MM.1S (cell line): ENCODE measurements around the gene TBC1D16.

Source experiments
- DNase-seq: peaks from one replicate; pipeline ENCODE4 v3.0.0-alpha.2; 2015
- H2AFZ ChIP-seq: fragments of 300-600 bp; sonication (generic); 2 replicates; pipeline ENCODE4 v1.6.0; 2016; ENCODE audit warnings: antibody characterized with exemption, low read length
- H3F3A ChIP-seq: fragments of 300-600 bp; sonication (generic); 2 replicates; pipeline ENCODE4 v1.6.1; 2016; ENCODE audit warnings: mild to moderate bottlenecking, antibody characterized with exemption, low read length, moderate library complexity, mixed read lengths; ENCODE audit not compliant: insufficient read depth
- H3K27ac ChIP-seq: fragments of 300-600 bp; sonication (generic); 2 replicates; pipeline ENCODE4 v1.5.1; 2016; ENCODE audit warnings: mild to moderate bottlenecking, low read length
- H3K27me3 ChIP-seq: fragments of 300-600 bp; sonication (generic); replicated peaks from 2 replicates; pipeline ENCODE4 v1.6.0; 2016; ENCODE audit warnings: low read length; ENCODE audit not compliant: insufficient read depth
- H3K36me3 ChIP-seq: fragments of 300-600 bp; sonication (generic); replicated peaks from 2 replicates; pipeline ENCODE4 v1.6.1; 2016; ENCODE audit warnings: mild to moderate bottlenecking, low read length, mixed read lengths; ENCODE audit not compliant: insufficient read depth
- H3K4me1 ChIP-seq: fragments of 300-600 bp; sonication (generic); 2 replicates; pipeline ENCODE4 v1.6.1; 2016; ENCODE audit warnings: low read length, mixed read lengths
- H3K4me2 ChIP-seq: fragments of 300-600 bp; sonication (generic); 2 replicates; pipeline ENCODE4 v1.6.0; 2016; ENCODE audit warnings: low read depth, low read length
- H3K4me3 ChIP-seq: fragments of 300-600 bp; sonication (generic); 2 replicates; pipeline ENCODE4 v1.5.1; 2016; ENCODE audit warnings: low read length, mixed read lengths
- H3K79me2 ChIP-seq: fragments of 300-600 bp; sonication (generic); 2 replicates; pipeline ENCODE4 v1.6.1; 2016; ENCODE audit warnings: mixed run types, low read length, mixed read lengths
- H3K9ac ChIP-seq: fragments of 300-600 bp; sonication (generic); 2 replicates; pipeline ENCODE4 v1.6.1; 2016; ENCODE audit warnings: low read length, mixed read lengths
- H3K9me2 ChIP-seq: fragments of 300-600 bp; sonication (generic); replicated peaks from 2 replicates; pipeline ENCODE4 v1.6.1; 2016; ENCODE audit warnings: mild to moderate bottlenecking, low read length, mixed read lengths; ENCODE audit not compliant: insufficient read depth
- H3K9me3 ChIP-seq: fragments of 300-600 bp; sonication (generic); replicated peaks from 2 replicates; pipeline ENCODE4 v1.6.1; 2016; ENCODE audit warnings: mild to moderate bottlenecking, low read length, mixed read lengths; ENCODE audit not compliant: insufficient read depth
- H4K20me1 ChIP-seq: fragments of 300-600 bp; sonication (generic); 2 replicates; pipeline ENCODE4 v1.6.1; 2016; ENCODE audit warnings: mild to moderate bottlenecking, low read length, moderate library complexity, mixed read lengths; ENCODE audit not compliant: insufficient read depth
- CTCF ChIP-seq: fragments of 300-600 bp; sonication (generic); IDR thresholded peaks from 2 replicates; pipeline ENCODE4 v1.5.1; 2016; ENCODE audit warnings: antibody characterized with exemption, low read length, mixed read lengths
- EZH2 ChIP-seq: fragments of 300-600 bp; sonication (generic); optimal IDR thresholded peaks from 2 replicates; pipeline ENCODE3; 2017; ENCODE audit warnings: low read depth, mild to moderate bottlenecking, antibody characterized with exemption, low read length, mixed read lengths
- EZH2phosphoT487 ChIP-seq: fragments of 300-600 bp; sonication (generic); IDR thresholded peaks from 2 replicates; pipeline ENCODE4 v1.6.1; 2018; ENCODE audit warnings: antibody characterized with exemption, low read length

The TBC1D16 gene

GRCh38 chr17:80035687-80035936 lies at the start of gene TBC1D16:
Gene TBC1D16, minus strand, starts transcription at chr17:80035872. Its CDS starts 22,325 bp downstream, at chr17:80013547.
- Histone ChIP-seq H3K9ac (no peak within 1 kb of the TSS; the same call in 1 of the 2 replicates), H3F3A (no peaks in the 10 kb centered on the region), H3K4me2 (peak within 1 kb of the TSS; percentile 74), H3K9me2 (no peaks in the 10 kb centered on the region), H3K9me3 (no peaks in the 10 kb centered on the region), H2AFZ (no peak within 1 kb of the TSS), H3K4me1 (no peaks in the 10 kb centered on the region), H3K79me2 (no peaks in the 10 kb centered on the region), H3K27me3 (peaks cover 93% of the 10 kb centered on the region), H4K20me1 (no peaks in the 10 kb centered on the region), H3K27ac (no peak within 1 kb of the TSS), H3K36me3 (no peaks in the 10 kb centered on the region), H3K4me3 (peak within 1 kb of the TSS; percentile 48)
- DNase-seq: no peak
- TF ChIP-seq CTCF (no peak), EZH2phosphoT487 (no peak), EZH2 (no peak)

GRCh38 chr17:80084773-80085172 lies 49.1 kb upstream of the TBC1D16 start:
- no peak for TF ChIP-seq EZH2phosphoT487
- TF ChIP-seq CTCF: no peak
- TF ChIP-seq EZH2: no peak
- peaks cover 89% of the 10 kb centered on the region for H3K27me3 ChIP-seq
- H3F3A ChIP-seq: no peaks in the 10 kb centered on the region
- H3K9me2 ChIP-seq: no peaks in the 10 kb centered on the region
- H2AFZ ChIP-seq: no peak overlapping the region
- H3K9me3 ChIP-seq: no peaks in the 10 kb centered on the region
- no peaks in the 10 kb centered on the region for H3K36me3 ChIP-seq
- H4K20me1 ChIP-seq: no peaks in the 10 kb centered on the region
- no peak for DNase-seq
- H3K79me2 ChIP-seq: no peaks in the 10 kb centered on the region
- H3K27ac ChIP-seq: no peak overlapping the region
- H3K4me1 ChIP-seq: no peaks in the 10 kb centered on the region
- H3K9ac ChIP-seq: no peak overlapping the region
- H3K4me2 ChIP-seq: no peak overlapping the region
- H3K4me3 ChIP-seq: no peak overlapping the region

GRCh38 chr17:80083136-80083661 lies 47.5 kb upstream of the TBC1D16 start:
- no peak for DNase-seq
- TF ChIP-seq EZH2phosphoT487: no peak
- no peak for TF ChIP-seq EZH2
- TF ChIP-seq CTCF: no peak
- H3F3A ChIP-seq: no peaks in the 10 kb centered on the region
- no peaks in the 10 kb centered on the region for H3K4me1 ChIP-seq
- H3K27ac ChIP-seq: no peak overlapping the region
- H3K27me3 ChIP-seq: peaks cover 88% of the 10 kb centered on the region
- no peak overlapping the region for H2AFZ ChIP-seq
- no peak overlapping the region for H3K4me3 ChIP-seq
- no peaks in the 10 kb centered on the region for H3K9me2 ChIP-seq
- no peak overlapping the region for H3K9ac ChIP-seq
- no peaks in the 10 kb centered on the region for H4K20me1 ChIP-seq
- no peak overlapping the region for H3K4me2 ChIP-seq
- no peaks in the 10 kb centered on the region for H3K79me2 ChIP-seq
- H3K36me3 ChIP-seq: no peaks in the 10 kb centered on the region
- H3K9me3 ChIP-seq: no peaks in the 10 kb centered on the region
